ENCODE results near the gene PLXNA3. TPM values are rescaled to one million over a fixed set of nuclear protein-coding genes. Genes with fewer than 3 reads are reported as not detected.

Gene PLXNA3
- total RNA-seq, 2 donors from 2014 or later: 39.4 to 42.9 TPM

DNA sequence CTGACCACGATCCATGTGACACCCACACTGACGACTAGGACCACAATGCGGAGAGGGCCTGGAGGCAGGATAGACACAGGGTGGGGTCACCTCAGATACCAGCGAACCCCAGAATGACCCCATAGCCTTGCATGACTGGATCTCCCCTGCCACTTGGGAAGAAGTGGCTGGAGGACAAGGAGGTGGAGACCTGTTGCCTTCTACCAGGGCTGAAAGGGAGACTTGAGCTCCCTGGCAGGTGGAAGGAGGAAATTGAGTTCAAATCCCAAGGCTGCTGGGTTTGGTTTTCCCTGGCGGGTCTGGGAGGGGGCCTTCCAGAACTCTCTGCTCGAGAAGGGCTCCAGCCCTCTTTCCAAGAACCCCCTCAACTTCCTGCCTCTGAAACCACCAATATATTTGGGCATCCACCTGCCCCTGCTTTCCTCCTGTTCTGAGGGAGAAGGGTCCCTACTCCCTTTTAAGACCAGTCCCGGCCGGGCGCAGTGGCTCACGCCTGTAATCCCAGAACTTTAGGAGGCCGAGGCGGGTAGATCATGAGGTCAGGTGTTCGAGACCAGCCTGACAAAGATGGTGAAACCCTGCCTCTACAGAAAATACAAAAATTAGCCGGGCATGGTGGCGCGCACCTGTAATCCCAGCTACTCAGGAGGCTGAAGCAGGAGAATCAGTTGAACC lies 54.9 kb downstream of the PLXNA3 start:
- Mint-ChIP-seq H3K4me1 (ENCODE audit: low read depth) (peaks cover 39% of the 10 kb centered on the region), H3K27ac (no peak overlapping the region), H3K9me3 (no peaks in the 10 kb centered on the region), H3K4me3 (no peak overlapping the region), H3K36me3 (ENCODE audit: insufficient read depth in 2 of 2) (peaks cover 8 to 11% of the 10 kb centered on the region in 2 donors), H3K27me3 (ENCODE audit: low read depth) (peaks cover 4% of the 10 kb centered on the region)
- no peak for DNase-seq
- ATAC-seq (replicated peaks in 1 of 2): no peak

DNA sequence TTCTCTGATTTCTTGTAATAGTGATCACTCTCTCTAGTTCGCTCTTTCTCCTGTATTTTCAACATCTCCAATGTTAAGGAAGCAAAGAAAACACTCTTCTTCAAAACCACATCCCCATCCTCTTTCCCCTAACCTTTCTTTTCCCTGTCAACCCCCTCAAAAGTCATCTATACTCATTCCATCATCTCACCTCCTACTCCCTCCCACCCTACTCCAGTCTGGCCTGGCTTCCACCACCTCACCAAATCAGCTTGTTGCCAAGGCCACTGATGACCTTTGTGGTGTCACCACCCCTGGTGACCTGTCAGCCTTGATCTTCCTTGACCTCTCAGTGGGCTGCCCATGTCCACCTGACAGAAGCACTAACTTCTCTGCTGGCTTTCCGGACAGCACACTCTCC lies 55.6 kb downstream of the PLXNA3 start:
- Mint-ChIP-seq H3K9me3 (no peaks in the 10 kb centered on the region), H3K4me3 (peak overlapping the region; percentile 48), H3K27ac (peak overlapping the region; percentile 34), H3K36me3 (ENCODE audit: insufficient read depth in 2 of 2) (peaks cover 6 to 11% of the 10 kb centered on the region in 2 donors), H3K27me3 (ENCODE audit: low read depth) (peaks cover 6% of the 10 kb centered on the region), H3K4me1 (ENCODE audit: low read depth) (peaks cover 39% of the 10 kb centered on the region)
- no peak for ATAC-seq (replicated peaks in 1 of 2)
- no peak for DNase-seq

DNA sequence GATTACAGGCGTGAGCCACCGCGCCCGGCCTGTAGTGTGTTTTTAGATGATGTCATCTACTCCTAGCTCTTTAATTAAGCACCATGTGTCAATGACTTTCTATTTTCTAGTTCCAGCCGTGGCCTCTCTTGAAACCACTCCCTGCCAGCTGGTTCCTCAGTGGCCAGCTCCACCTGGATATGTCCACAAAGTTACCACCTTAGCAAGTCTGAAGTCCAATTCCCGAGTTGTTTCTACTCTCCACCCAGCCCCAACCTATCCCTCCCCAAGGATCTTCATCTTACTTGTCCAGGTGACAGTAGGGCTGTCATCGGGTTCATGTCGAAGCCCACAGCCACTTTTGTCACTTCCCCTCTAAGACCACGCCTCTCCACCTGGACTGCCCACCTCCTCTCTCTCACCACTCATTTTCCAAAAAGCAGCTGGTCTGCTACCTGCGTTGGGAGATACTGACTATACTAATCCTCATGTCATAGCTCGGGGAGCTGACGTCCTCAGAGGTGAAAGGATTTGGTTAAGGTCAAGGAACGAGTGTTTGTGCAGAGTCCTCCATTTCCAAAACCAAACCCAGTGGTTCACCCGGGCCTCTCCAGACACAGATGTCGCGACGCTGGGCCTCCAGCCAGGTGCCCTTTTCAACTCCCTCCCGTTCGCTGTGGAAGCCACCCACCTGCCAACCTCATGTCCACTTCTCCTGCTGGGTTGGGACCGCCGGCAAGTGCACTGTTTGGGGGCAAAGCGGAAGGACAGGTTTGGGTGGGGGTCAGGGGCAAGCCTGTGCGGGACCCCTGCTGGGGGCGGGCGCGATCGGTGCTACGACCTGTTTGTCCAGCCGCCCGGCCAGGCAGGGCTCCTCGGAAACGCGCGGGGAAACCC lies 57.2 kb downstream of the PLXNA3 start:
- Mint-ChIP-seq H3K4me3 (peak overlapping the region; percentile 86 to 90), H3K27ac (peak overlapping the region; percentile 76), H3K27me3 (ENCODE audit: low read depth) (peaks cover 6% of the 10 kb centered on the region), H3K9me3 (no peaks in the 10 kb centered on the region), H3K36me3 (ENCODE audit: insufficient read depth in 2 of 2) (peaks cover 2 to 4% of the 10 kb centered on the region in 2 donors), H3K4me1 (ENCODE audit: low read depth) (peaks cover 39% of the 10 kb centered on the region)
- DNase-seq (peak; percentile 23 to 39), ATAC-seq (replicated peaks in 1 of 2) (peak in 1 of 2 donors; percentile 10)

DNA sequence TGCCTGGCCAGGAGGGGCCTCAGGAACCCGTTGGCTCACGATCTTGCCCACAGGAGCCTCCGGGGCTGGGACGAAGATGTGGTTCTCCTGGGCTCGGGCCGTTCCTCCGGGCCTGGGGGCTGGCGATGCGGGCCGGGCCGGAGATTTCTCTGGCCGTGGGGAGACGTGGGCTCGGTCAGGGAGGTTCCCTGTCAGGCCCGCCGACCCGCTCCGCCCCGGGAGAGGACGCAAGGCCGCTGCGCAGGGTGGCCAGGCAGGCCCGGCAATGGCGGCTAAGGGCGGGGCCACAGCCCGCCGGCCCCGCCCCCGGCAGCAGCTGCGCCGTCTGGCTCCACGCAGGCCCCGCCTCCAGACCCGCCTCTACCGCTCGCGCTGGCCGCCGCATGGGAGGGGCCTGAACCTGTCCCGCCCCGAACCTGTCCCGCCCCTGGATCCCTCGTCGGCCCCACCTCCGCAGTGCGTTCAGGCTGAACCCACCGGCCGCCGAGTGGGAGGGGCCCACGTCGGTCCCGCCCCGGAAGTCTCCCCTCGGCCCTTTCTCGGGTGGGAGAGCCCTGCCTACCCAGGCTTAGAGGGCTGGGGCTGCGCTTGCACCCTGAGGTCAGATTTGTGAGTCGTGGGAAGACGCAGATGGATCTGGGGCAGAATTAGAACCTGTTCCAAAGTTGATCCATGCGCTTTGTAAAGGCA lies 58.0 kb downstream of the PLXNA3 start, which contains the start of gene FAM3A:
TSS of gene FAM3A (minus strand) at position 267 of the 690 bp plus-strand sequence. CDS start 460 bp downstream, outside the sequence.
- no peaks in the 10 kb centered on the region for H3K9me3 Mint-ChIP-seq
- peak within 1 kb of the TSS; percentile 76 for H3K27ac Mint-ChIP-seq
- DNase-seq (peak; percentile 92 to 93), ATAC-seq (replicated peaks in 1 of 2) (peak; percentile 96 to 97)
- H3K4me3 Mint-ChIP-seq: peak within 1 kb of the TSS; percentile 92 to 95
- peaks cover 6% of the 10 kb centered on the region for H3K27me3 Mint-ChIP-seq (ENCODE audit: low read depth)
- peaks cover 2% of the 10 kb centered on the region in 2 donors for H3K36me3 Mint-ChIP-seq (ENCODE audit: insufficient read depth in 2 of 2)
- peaks cover 33% of the 10 kb centered on the region for H3K4me1 Mint-ChIP-seq (ENCODE audit: low read depth)

DNA sequence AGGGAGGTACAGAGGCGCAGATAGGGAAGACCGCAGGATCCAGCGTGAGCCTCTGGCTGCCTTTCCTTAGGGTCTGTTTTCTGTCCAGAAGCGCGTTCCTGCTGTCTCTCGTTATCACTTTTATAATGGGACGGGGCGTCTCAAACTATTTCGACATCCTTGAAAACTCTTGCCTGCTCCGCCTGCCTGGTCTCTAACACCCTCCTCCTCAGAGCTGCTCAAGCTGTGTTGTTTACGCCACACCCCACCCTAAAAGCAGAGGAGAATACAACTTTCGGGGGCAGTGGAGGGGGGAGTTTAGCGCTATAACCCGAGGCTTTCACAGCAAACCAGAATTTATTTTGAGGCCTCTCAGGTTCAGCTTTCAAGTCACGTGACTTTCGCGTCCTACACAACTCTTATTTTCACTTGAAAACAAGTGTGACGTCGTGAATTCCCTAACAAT lies 58.6 kb downstream of the PLXNA3 start:
- no peak for ATAC-seq (replicated peaks in 1 of 2)

DNA sequence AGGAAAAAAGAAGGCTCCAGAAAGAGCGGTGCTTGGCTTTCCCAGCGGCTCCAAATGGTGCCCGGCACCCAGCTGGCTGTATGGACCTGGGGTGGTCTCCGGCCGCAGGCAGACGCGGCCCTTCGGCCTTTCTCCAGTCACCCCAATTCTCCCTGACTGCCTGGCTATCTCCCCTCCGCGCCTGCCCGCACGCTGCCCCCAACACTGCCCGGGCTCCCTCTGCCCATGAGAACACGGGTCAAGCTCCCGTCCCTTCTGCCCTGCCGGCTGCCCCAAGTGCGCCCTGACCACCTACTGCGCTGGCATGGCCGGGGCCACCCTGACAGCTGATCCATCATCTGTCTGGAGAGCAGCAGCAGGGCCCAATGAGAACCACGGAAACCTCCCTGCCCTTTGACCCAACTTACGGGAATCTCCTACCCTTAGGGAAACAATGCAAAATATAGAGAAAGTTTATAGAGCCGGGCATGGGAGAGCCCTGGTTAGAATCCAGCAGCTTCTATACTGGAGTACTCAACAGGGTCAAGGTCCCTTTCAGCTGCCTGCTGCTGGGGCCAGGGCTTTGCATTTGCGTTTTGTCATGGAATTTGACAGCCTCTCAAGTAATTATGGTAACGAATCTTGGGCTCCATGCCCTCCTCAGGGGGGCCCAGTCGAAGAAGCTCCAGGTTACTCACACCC lies 59.2 kb downstream of the PLXNA3 start:
- Mint-ChIP-seq H3K9me3 (no peaks in the 10 kb centered on the region), H3K36me3 (ENCODE audit: insufficient read depth in 2 of 2) (peaks cover 2% of the 10 kb centered on the region in 2 donors), H3K27me3 (ENCODE audit: low read depth) (peaks cover 6% of the 10 kb centered on the region), H3K27ac (no peak overlapping the region), H3K4me3 (peak overlapping the region; percentile 92 to 95), H3K4me1 (ENCODE audit: low read depth) (peaks cover 25% of the 10 kb centered on the region)
- ATAC-seq (replicated peaks in 1 of 2) (no peak), DNase-seq (no peak)

More for the DNA sequence above, 58.6 kb downstream of the PLXNA3 start:
- Mint-ChIP-seq H3K9me3 (no peaks in the 10 kb centered on the region), H3K4me3 (peak overlapping the region; percentile 92 to 95), H3K36me3 (ENCODE audit: insufficient read depth in 2 of 2) (peaks cover 2% of the 10 kb centered on the region in 2 donors), H3K27me3 (ENCODE audit: low read depth) (peaks cover 6% of the 10 kb centered on the region), H3K27ac (peak overlapping the region; percentile 70), H3K4me1 (ENCODE audit: low read depth) (peaks cover 28% of the 10 kb centered on the region)
- DNase-seq: no peak

DNA sequence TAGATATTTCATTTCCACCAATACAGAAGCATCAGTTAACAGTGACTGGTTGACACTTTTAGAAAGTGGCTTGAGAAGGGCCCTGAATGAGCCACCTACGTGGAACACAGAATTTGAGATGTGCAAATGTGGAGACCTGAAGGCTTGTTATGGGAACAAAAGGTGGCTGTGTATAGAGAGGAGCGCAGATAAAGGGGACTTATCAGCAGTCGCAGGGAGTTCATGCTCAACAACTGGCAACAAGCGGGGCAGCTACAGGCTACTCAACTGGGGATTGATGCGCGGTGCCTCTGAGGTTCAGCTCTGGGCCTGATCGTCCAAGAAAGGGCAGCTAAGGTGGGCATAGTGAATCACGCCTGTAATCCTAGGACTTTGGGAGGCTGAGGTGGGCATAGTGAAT lies 61.3 kb downstream of the PLXNA3 start:
- H3K4me1 Mint-ChIP-seq (ENCODE audit: low read depth): peaks cover 14% of the 10 kb centered on the region
- no peaks in the 10 kb centered on the region for H3K9me3 Mint-ChIP-seq
- no peak overlapping the region for H3K4me3 Mint-ChIP-seq
- peaks cover 6% of the 10 kb centered on the region for H3K27me3 Mint-ChIP-seq (ENCODE audit: low read depth)
- no peak overlapping the region for H3K27ac Mint-ChIP-seq
- no peaks in the 10 kb centered on the region for H3K36me3 Mint-ChIP-seq (ENCODE audit: insufficient read depth in 2 of 2)
- DNase-seq (no peak), ATAC-seq (replicated peaks in 1 of 2) (no peak)

DNA sequence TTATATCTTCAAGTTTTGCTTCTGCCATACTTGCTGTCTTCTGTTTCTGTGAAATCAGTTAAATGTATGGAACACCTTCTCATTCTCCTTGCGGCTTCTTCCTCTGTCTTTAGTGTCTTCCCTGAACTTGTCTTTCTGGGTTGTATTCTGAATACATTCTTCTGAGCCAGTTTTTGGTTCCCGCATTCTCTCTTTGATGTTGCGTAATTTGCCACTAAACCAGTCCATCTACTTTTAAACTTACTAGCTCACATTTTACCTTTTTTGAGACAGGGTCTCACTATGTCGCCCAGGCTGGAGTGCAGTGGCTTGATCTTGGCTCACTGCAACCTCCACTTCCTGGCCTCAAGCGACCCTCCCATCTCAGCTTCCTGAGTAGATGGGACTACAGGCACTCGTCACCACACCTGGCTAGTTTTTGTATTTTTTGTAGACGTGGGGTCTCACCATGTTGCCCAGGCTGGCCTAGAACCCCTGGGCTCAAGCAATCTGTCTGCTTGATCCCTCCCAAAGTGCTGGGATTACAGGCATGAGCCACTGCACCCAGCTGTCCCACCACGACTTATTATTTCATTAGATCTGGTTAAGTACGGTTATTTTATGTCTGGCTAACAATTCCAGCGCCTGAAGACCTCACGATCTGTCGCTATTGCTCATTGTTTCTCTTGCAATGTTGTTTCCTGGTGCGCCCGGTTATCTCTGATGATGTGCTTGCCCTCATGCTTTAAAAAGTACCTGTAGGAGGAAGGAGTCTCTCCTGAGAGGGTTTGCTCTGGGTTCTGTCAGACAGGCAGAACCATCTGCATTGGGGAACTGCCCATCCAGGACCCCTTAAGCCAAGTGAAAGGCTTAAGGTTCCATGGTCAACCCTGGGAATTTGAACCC lies 67.8 kb downstream of the PLXNA3 start:
- ATAC-seq (replicated peaks in 1 of 2): no peak

DNA sequence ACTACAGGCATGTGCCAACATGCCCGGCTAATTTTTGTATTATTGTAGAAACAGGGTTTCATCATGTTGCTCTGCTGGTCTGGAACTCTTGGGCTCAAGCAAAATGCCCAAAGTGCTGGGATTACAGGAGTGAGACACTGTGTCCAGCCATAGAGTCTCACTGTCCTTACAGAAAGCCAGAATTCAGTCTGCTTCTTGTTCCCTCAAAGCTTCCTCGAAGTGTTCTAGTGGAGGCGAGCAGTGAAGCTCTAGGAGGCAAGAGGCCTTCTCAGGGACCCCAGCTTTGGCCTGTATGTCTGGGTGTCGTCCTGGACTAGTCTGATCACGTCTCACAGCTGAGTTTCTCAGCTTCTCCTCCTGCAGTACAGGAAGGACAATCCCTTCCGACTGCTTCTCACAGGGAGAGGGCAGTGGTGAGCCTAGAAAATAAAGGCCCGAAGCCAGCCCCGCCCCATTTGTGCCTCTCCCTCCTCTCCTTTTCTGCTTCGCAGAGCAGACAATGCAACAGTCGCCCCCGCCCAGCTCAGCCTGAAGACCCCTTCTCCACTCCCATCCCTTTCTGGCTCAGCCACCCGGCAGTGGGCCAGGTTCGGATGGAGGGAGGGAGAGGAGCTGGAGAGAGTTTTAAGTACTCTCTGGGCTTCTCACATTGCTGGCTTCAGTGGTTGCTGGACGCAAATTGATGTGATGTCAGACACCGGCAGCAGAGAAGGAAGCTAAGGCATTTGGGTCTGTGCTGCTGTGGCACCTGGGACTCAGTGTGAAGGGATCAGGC lies 69.0 kb downstream of the PLXNA3 start:
- H3K4me3 Mint-ChIP-seq: peak overlapping the region; percentile 40 to 44
- H3K27ac Mint-ChIP-seq: peak overlapping the region; percentile 60

More for the DNA sequence above, 67.8 kb downstream of the PLXNA3 start:
- Mint-ChIP-seq H3K27me3 (ENCODE audit: low read depth) (no peaks in the 10 kb centered on the region), H3K4me3 (no peak overlapping the region), H3K9me3 (no peaks in the 10 kb centered on the region), H3K4me1 (ENCODE audit: low read depth) (peaks cover 21% of the 10 kb centered on the region), H3K36me3 (ENCODE audit: insufficient read depth in 2 of 2) (no peaks in the 10 kb centered on the region), H3K27ac (peak overlapping the region; percentile 7)
- DNase-seq: no peak

More for the DNA sequence above, 69.0 kb downstream of the PLXNA3 start:
- no peaks in the 10 kb centered on the region for H3K9me3 Mint-ChIP-seq
- H3K4me1 Mint-ChIP-seq (ENCODE audit: low read depth): peaks cover 21% of the 10 kb centered on the region
- DNase-seq (peak; percentile 70 to 72), ATAC-seq (replicated peaks in 1 of 2) (peak; percentile 94 to 96)
- peaks cover 0 to 3% of the 10 kb centered on the region in 2 donors for H3K36me3 Mint-ChIP-seq (ENCODE audit: insufficient read depth in 2 of 2)
- no peaks in the 10 kb centered on the region for H3K27me3 Mint-ChIP-seq (ENCODE audit: low read depth)

Data from activated T-cell treated with anti-CD3 and anti-CD28 coated beads, Interleukin-2, amount 50 U/mL, for 72 hours (primary cell).